ENCODE measurements around the gene DBNDD2.

The DBNDD2 gene

DNA sequence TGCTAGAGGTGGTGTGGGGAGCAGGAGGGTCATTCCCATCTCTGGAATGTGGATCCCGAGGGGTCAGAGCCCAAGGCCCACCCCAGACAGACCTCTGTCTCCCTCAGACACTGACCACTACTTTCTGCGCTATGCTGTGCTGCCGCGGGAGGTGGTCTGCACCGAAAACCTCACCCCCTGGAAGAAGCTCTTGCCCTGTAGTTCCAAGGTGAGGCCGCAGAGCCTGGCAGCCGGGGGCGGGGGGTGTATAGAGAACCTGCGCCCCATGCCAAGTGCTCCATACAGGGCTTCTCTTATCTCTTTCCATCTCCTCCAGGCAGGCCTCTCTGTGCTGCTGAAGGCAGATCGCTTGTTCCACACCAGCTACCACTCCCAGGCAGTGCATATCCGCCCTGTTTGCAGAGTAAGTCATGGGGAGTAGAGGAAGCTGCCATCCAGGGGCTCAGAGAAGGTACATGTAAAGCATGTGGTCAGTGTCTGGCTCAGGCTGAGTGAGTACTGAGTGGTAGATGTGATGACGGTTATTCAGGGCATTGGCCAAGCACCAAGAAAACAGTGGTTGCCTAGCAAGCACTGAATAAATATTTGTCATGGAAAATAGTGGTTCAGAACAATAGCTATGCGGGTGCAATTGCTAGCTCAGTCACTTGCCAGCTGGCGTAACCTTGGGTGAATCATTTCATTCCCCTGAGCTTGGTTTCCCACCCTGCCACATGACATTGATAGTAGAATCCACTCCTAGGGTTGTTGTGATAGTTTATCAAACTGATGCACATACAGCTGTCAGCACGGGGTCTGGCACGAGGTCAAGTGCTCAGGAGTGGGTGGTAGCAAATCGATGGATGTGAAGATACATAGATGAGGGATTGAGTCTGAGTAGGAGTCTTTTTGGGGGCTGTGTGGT lies 11.4 kb downstream of the DBNDD2 start:
- TF ChIP-seq, protein P1, sequence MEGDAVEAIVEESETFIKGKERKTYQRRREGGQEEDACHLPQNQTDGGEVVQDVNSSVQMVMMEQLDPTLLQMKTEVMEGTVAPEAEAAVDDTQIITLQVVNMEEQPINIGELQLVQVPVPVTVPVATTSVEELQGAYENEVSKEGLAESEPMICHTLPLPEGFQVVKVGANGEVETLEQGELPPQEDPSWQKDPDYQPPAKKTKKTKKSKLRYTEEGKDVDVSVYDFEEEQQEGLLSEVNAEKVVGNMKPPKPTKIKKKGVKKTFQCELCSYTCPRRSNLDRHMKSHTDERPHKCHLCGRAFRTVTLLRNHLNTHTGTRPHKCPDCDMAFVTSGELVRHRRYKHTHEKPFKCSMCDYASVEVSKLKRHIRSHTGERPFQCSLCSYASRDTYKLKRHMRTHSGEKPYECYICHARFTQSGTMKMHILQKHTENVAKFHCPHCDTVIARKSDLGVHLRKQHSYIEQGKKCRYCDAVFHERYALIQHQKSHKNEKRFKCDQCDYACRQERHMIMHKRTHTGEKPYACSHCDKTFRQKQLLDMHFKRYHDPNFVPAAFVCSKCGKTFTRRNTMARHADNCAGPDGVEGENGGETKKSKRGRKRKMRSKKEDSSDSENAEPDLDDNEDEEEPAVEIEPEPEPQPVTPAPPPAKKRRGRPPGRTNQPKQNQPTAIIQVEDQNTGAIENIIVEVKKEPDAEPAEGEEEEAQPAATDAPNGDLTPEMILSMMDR (IDR thresholded peaks at IDR 0.05; ENCODE audit: low read depth, low read length) = no peak
- H3K4me3 ChIP-seq (ENCODE audit: low read depth, low read length) = no peak overlapping the region

DNA sequence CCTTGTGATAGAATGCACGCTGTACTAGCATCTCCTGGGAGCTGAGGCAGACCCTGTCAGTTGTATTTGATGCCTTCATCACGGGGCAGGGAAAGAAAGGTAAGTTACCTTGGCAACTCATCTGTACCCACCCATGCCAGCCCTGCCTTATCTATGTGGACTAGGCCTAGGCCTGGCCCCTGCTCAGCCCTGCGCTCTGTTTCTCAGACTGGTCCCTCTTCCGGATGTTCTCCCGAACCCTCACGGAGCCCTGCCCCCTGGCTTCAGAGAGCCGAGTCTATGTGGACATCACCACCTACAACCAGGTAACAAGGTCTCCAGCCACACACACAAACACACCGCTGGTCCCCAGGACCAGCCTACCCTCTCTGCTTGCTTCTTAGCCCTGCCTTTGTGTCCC lies 12.0 kb downstream of the DBNDD2 start:
- TF ChIP-seq, protein P1 (IDR thresholded peaks at IDR 0.05; ENCODE audit: low read depth, low read length) = no peak
- no peak overlapping the region for H3K4me3 ChIP-seq (ENCODE audit: low read depth, low read length)

DNA sequence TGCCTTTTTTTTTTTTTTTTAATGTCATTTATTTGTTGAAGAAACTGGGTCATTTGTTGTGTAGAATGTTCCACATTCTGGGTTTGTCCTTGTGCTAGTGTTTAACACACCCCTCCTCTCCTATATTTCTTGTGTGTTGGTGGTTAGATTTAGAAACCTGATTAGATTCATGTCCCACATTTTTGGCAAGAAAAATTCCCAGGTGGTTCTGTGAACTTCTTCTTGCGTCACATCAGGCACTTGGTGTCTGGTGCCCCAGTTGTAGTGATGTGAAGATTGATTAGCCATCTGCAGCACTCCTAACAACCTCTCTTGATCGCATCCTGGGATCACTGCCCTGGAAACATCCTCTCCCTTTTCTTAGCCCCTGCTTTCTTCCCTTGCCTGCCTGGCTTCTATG lies 15.6 kb downstream of the DBNDD2 start:
- no peak overlapping the region for H3K4me3 ChIP-seq (ENCODE audit: low read depth, low read length)
- TF ChIP-seq, protein P1 (IDR thresholded peaks at IDR 0.05; ENCODE audit: low read depth, low read length) = no peak

DNA sequence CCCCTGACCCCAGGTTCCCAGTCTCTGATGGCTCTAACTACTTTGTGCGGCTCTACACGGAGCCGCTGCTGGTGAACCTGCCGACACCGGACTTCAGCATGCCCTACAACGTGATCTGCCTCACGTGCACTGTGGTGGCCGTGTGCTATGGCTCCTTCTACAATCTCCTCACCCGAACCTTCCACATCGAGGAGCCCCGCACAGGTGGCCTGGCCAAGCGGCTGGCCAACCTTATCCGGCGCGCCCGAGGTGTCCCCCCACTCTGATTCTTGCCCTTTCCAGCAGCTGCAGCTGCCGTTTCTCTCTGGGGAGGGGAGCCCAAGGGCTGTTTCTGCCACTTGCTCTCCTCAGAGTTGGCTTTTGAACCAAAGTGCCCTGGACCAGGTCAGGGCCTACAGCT lies 17.5 kb downstream of the DBNDD2 start:
- H3K4me3 ChIP-seq (ENCODE audit: low read depth, low read length) = no peak overlapping the region
- TF ChIP-seq, protein P1 (IDR thresholded peaks at IDR 0.05; ENCODE audit: low read depth, low read length) = no peak

DNA sequence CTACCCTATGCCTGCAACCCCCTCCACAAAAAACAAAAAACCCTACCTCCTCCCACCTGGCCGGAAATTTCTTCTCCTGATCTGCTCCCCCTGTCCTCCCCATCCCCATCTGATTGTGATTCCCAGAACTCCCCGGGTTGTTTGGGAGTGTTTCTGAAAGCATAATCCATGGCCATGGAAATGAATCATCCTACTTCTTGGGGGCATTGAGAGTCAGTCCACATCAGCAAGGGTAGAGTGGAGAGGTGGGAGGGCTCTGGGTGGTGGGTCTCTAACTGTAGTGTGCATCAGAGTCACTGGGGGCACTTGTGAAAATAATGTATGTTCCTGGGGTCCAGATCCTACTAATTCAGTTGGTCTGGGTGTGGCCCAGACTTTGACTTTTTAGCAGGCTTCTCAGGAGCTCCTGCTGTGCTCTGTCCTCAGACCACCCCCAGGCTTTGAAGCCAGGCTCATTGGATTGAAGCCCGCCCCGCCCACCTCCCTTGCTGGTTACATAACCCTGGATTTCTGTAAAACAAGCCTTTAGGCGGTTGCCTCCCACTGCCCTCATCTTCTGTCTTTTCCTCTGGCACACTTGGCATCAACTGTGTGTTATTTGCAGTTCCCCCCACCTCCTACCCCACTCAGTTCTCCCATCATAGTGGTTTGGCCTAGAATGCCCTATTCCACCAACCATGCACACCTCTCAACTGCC lies 18.4 kb downstream of the DBNDD2 start:
- TF ChIP-seq, protein P1 (IDR thresholded peaks at IDR 0.05; ENCODE audit: low read depth, low read length) = no peak
- H3K4me3 ChIP-seq (ENCODE audit: low read depth, low read length) = no peak overlapping the region

DNA sequence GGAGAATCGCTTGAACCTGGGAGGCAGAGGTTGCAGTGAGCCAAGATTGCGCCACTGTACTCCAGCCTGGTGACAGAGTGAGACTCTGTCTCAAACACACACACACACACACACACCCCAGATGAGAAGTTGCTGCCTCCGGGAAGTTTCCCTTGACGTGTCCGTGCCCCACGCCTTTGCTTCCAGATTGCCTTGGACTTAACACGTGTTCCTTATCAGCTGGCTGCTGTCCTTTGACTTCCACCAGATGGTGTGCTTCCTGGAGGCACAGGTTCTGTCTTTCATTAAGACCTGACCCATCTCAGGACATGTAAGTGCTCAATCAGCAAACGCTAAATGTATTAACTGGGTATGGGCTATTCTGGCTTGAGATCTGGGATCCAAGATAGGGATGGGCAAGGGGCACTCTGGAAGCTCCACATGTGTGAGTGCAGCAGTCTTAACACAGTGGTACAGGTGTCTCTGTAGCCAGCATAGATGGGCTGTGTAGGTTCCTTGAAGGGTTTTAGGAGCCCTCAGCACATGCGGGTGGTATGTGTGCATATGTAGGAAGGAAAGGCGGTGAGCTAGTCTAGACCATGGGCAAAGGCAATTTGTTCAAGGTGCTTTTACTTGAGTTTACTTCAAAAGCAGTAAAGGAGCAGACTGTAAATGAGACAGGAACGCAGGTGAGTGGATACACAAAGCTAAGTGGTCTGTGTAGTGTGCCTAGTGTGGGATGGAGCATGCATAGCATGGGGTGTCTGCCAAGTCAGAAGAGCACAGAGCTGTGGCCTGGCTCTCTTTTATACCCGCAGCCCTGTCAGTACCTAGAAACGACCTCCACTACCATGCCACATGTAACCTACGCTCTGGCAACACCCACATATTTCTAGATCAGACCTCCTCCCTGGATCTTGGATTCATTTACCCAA lies 19.4 kb downstream of the DBNDD2 start:
- TF ChIP-seq, protein P1 (IDR thresholded peaks at IDR 0.05; ENCODE audit: low read depth, low read length) = no peak
- no peak overlapping the region for H3K4me3 ChIP-seq (ENCODE audit: low read depth, low read length)

Measured in WI38 (cell line).